NCI-H774 (cell line): ENCODE measurements around the gene COA3.
"Not testable (repeated sequence)": the region's sequence is repeated elsewhere in the genome, so short reads cannot be mapped to it uniquely, and the experiment has no call there.

ENCODE experiments used
- DNase-seq: peaks from one replicate; lab custom pipeline; 2025; lab: John Stamatoyannopoulos, UW

Gene COA3

DNA sequence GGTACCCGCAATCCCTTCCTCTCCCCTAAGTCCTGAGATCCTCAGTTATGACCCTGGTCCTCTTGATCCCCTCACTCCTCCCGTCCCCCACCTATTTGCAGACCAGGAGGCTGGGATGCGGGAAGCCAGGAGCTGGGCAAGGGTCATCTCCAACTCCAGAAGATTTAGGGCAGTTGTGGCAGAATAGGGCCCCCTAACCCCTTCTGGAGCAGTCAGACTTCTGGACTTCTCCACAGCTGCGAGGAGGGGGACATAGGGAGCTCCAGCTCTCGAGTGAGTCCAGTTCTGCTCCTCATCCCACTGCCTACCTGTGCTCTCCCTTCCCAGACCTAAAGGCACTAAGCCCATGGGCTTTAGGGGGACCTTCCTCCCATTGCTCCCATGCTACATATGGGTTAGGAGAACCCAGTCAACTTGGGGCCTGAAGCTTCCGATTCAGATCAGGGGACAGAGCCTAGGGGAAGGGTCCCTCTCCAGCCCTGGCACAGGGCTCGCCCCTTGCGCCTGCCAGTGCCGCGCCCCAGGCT lies 16.8 kb downstream of the COA3 start:
- no peak for DNase-seq

GRCh38 chr17:42780851-42781638 lies 17.5 kb downstream of the COA3 start:
- DNase-seq = no peak

- DNase-seq = no peak
Observed at GRCh38 chr17:42779936-42780850, 18.3 kb downstream of the COA3 start, which contains the start of gene WNK4. Gene WNK4 (plus strand): TSS chr17:42780610. CDS start chr17:42780699, 89 bp downstream.

DNA sequence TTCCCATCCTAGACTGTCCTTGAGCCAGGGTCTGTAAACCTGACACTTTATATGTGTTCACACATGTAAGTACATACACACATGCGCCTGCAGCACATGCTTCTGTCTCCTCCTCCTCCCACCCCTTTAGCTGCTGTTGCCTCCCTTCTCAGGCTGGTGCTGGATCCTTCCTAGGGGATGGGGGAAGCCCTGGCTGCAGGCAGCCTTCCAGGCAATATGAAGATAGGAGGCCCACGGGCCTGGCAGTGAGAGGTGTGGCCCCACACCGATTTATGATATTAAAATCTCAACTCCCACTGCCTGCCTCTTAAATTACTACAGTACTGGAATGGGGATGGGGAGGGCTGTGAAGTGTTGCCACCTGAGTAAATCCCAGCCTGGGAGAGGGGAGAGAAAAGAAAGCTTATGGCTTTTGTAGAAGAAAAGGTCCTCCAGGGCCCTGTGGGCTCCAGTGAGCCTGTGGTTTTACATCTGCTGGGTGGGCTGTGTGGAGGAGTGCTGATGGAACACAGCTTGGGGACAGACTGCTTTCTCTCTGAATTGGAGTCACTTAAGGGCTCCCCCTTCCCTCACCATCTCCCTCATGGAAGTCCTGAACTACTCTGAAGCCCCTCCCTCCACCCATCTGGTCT lies 19.1 kb downstream of the COA3 start:
- DNase-seq = no peak

- DNase-seq = no peak
Observed at GRCh38 chr17:42778570-42778969, 19.9 kb downstream of the COA3 start.

- no peak for DNase-seq
Observed at GRCh38 chr17:42775534-42776098, 22.9 kb downstream of the COA3 start.

GRCh38 chr17:42774066-42774745 lies 24.3 kb downstream of the COA3 start:
- no peak for DNase-seq

DNA sequence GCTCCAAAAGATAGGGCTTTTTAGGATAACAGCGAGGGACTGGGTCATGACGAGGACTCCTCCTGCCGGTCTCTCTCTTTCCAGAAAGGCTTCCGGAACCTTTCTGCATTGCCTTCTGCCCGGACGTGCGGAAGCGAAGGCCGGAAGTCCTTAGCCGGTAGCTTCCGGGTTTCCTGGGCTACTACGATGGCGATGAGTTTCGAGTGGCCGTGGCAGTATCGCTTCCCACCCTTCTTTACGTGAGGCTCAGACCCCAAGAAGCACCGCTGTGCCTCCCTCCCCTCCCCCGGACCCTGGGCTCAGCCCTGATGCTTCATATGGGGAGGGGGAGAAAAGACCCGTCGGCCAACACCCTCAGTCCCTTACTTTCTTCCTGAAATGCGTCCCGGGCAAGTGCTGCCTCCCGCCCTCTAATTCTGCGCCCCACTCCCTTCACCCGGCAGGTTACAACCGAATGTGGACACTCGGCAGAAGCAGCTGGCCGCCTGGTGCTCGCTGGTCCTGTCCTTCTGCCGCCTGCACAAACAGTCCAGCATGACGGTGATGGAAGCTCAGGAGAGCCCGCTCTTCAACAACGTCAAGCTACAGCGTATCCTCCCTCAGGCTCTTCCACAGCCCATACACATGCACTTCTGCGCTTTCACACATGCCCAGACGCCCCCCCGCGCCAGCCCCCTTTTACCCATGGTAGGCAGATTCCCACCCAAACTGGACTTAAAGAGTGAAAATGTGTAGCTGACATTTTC lies 25.0 kb downstream of the COA3 start, which contains the start of gene VPS25:
VPS25 (plus strand) TSS at position 160 of the 746 bp plus-strand sequence; CDS start at position 187, 27 bp downstream.
- peak; percentile 89 for DNase-seq

DNA sequence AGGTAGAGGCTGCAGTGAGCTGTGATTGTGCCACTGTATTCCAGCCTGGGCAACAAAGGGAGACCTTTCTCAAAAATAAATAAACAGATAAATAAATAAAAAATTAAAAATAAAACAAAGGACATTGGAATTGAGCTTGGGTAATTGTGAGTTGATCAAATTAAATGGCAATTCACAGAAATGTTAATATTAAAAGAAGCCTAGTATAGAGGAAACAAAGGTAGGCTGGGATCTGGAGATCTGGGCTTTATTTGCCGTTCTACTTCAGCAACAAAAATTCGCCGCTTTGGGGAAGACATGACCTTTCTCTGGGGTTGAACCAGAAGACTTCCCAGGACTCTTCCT lies 25.6 kb downstream of the COA3 start:
- DNase-seq = no peak

- DNase-seq = not testable (repeated sequence)
Observed at GRCh38 chr17:42769964-42770363, 28.5 kb downstream of the COA3 start.

DNA sequence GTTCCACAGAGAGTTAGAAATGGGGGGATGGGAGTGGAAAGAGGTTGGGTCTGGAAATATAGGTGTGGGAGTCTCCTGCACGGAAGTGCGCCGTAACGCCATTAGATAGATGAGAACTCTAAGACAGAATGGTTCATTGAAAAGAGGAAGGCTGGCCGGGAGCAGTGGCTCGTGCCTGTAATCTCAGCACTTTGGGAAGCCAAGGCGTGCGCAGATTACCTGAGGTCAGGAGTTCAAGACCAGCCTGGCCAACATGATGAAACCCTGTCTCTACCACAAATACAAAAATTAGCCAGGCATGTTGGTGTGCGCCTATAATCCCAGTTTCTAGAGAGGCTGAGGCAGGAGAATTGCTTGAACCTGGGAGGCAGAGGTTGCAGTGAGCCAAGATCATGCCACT lies 30.5 kb downstream of the COA3 start:
- DNase-seq = not testable (repeated sequence)

GRCh38 chr17:42767512-42767911 lies 31.0 kb downstream of the COA3 start:
- DNase-seq = no peak

- DNase-seq = no peak
Observed at GRCh38 chr17:42766124-42766523, 32.4 kb downstream of the COA3 start.

DNA sequence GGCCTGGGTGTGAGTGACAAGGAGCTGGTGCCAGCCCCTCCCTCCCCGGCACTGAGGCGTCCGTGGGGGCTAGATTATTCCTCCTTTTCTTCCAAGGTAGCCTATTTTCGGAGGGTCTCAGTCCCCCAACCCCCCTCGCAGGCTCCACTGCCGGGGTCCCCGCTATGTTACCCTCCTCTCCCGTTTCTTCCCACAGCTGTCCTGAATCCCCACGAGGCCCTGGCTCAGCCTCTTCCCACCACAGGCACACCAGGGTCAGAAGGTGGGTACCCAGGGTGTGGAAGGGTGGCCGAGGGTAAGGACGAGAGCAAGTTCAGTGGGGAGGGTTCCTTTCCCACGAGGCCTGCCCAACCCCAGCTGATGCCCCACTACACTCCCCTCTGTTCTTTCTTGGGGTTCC lies 36.9 kb downstream of the COA3 start:
- DNase-seq = no peak

- peak; percentile 10 for DNase-seq
Observed at GRCh38 chr17:42760652-42761581, 37.6 kb downstream of the COA3 start, which contains the start of gene RAMP2. Gene RAMP2 (plus strand): TSS chr17:42761227. CDS start chr17:42761262, 35 bp downstream.

- DNase-seq = no peak
Observed at GRCh38 chr17:42759982-42760651, 38.4 kb downstream of the COA3 start.

- no peak for DNase-seq
Observed at GRCh38 chr17:42754782-42755181, 43.7 kb downstream of the COA3 start.

DNA sequence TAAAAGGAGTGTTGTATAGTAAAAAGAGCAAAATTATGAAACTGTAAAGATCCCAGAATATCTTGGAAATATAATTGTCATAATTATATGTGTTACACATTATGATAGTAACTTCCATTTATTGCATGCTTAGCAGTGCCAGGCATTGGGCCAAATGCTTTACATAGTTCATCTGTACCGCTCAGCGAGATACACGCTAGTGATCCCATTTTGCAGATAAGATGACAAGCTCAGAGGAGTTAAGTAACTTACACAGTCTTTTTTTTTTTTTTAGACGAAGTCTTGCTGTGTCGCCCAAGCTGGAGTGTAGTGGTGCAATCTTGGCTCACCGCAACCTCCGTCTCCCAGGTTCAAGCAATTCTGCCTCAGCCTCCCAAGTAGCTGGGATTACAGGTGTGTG lies 46.9 kb downstream of the COA3 start:
- no peak for DNase-seq
